AG04449 (cell line): ENCODE data around the gene ASTN2.

ENCODE experiments used
- CTCF ChIA-PET: fragments of 350-600 bp; formaldehyde crosslinking; extraction: SDS; loops from one replicate; lab custom pipeline; 2021; ENCODE audit warnings: antibody characterized with exemption; lab: Yijun Ruan, JAX
- POLR2A ChIA-PET: fragments of 400-600, 350-600 bp; formaldehyde crosslinking; extraction: SDS; loops from one replicate; lab custom pipeline; 2020; ENCODE audit warnings: antibody characterized with exemption, inconsistent platforms; lab: Yijun Ruan, JAX
- DNase-seq: peaks from one replicate; pipeline ENCODE4 v3.0.0-alpha.2; 2010; ENCODE audit warnings: low read depth, low spot score
- H3K4me3 ChIP-seq: 2 replicates; pipeline ENCODE4 v1.5.1; 2011; ENCODE audit warnings: low read depth, mild to moderate bottlenecking, control low read depth, low read length
- CTCF ChIP-seq: IDR thresholded peaks from one replicate; pipeline ENCODE4 v1.5.1; 2011; ENCODE audit warnings: mild to moderate bottlenecking, moderate library complexity, low read length, control low read depth, inconsistent platforms; ENCODE audit not compliant: insufficient read depth; ENCODE audit errors: missing control alignments

ASTN2 gene

DNA sequence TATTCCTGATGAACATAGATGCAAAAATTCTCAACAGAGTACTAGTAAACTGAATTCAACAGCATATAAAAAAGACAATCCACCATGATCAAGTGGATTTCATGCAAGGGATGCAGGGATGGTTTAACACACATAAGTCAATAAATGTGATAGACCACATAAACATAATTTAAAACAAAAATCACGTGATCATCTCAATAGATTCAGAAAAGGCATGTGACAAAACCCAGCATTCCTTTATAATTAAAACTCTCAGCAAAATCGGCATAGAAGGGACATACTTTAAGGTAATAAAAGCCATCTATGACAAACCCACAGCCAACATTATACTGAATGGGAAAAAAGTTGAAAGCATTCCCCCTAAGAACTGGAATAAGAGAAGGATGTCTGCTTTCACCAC is 894.6 kb downstream of the ASTN2 start:
- H3K4me3 ChIP-seq: no peak overlapping the region
- no peak for DNase-seq
- ChIA-PET CTCF (no interaction called here), POLR2A (no interaction called here)
- TF ChIP-seq CTCF: no peak

DNA sequence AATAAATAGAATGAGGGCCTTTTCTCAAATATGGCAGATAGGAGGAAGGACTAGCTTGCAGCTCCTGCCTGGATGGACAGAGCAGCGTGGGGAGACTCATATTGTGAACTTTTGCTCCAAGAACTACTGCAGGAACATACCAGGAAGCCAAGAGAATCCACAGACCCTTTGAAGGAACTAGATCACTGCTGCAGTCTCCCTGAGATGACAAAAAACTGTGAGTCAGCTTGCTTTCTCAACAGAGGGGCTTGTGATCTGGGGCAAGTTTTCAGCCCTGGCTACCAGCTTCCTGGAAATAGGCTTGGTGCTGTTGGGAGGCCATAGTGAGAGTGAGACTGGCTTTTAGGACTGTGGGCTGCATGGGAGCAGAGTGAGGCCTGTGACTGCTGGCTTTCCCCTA is 898.4 kb downstream of the ASTN2 start:
- CTCF ChIA-PET: no interaction called here

DNA sequence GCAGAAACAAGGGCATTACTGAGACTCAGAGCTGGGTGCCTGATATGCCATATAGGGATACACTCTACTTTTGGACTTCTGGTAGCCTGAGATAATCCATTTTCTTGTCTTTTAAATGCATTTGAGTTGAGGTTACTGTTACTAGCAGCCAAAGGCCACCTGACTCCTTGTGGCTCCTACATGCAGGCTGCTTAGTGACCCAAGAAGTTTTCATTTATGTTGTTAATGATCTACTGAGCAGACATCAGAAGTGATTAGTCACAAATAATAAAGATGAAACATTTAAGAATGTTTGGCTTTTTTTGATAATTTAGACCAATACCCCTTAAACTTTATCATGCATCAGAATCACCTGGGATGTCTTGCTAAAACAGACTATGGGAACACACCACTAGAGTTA is 899.3 kb downstream of the ASTN2 start:
- CTCF ChIA-PET: no interaction called here
- DNase-seq: no peak
- no peak overlapping the region for H3K4me3 ChIP-seq
- POLR2A ChIA-PET: no interaction called here
- TF ChIP-seq CTCF: no peak

More for the DNA sequence above, 898.4 kb downstream of the ASTN2 start:
- POLR2A ChIA-PET: no interaction called here
- no peak overlapping the region for H3K4me3 ChIP-seq
- no peak for DNase-seq
- no peak for TF ChIP-seq CTCF

DNA sequence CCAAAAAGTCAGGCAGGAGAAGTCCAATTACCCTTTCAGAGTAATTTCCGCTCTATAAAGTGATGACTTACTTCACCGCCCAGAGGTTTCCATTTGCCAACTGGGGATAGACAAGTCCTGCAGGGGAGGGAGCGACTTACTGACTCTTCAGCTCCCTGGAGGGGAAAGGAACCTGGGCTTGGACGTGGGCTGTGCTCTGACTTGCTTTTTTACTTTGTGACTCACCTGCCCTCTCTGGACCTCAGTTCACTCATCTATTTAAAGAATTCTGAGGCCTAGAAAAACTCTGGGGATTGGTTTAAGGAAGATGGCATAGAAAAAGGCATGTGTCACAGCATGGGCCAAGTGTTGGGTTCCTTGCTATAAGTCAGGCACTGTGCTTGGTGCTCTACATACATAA is 908.2 kb downstream of the ASTN2 start:
- CTCF ChIA-PET: no interaction called here

DNA sequence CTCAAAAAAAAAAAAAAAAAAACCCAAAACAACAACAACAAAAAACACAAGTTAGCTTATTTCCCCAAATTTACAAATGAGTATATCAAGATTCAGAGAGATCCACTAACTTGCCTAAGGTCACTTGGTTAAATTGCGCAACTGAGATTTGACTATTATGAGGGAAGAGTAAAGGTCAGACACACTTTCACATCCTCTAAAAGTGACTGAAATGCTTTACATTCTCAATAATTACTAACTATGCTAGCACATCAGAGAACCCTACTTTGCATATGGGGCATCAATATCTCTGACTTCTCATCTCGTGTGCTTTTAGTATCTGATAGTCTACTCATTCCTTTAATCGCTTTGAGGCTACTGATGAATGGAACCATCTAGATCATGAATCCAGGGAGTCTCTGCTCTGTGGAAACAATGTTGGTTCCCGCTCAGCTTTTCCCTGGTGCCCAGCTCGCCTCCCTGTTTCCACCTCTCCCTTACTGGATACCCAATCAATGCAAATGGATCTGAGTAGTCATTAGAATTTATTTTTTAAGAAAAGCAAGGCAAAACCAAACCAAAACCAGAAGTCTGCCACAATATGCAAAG is 909.9 kb downstream of the ASTN2 start:
- DNase-seq: no peak
- no peak for TF ChIP-seq CTCF
- no peak overlapping the region for H3K4me3 ChIP-seq
- ChIA-PET CTCF (interaction anchor here (1.4 kb wide), 1 partner anchor 67 kb away, joined by 5 read pairs; no protein-coding TSS in a partner anchor), POLR2A (no interaction called here)

More for the DNA sequence above, 908.2 kb downstream of the ASTN2 start:
- TF ChIP-seq CTCF: no peak
- no peak overlapping the region for H3K4me3 ChIP-seq
- no peak for DNase-seq
- POLR2A ChIA-PET: no interaction called here

DNA sequence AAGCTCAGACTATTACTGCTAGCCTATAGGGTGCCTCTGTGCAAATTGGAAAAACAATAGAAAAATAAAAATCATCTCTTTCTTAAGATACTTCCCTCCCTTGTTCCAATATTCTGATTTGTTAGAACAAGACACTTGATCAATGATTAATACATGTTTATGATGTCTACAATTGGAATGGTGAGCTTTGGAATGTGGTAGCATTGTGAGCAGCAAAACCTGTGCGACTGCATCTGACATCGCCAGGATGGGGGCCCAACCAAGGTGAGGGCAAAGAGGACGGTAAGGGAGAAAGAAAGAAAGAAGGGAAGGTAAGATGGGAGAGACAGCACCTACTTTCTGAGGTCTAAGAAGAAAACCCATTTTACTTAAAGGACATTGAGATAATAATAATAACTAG is 910.8 kb downstream of the ASTN2 start:
- no peak for TF ChIP-seq CTCF
- no peak for DNase-seq
- POLR2A ChIA-PET: no interaction called here
- CTCF ChIA-PET: interaction anchor here (1.2 to 1.4 kb wide), 2 partner anchors 9 to 68 kb away, joined by 4 to 5 read pairs; no protein-coding TSS in a partner anchor
- no peak overlapping the region for H3K4me3 ChIP-seq
